Liver (tissue), 3 donors: ENCODE results near the gene TBC1D22B.

Experiments used
- CTCF ChIP-seq: fragments of 150-350 bp; IDR thresholded peaks from 2 replicates; pipeline ENCODE4 v1.5.1; 2017; ENCODE audit warnings: improper control_type of control experiment, low read depth, low read length; ENCODE audit not compliant: missing input control
- JUND ChIP-seq, 2 donors: IDR thresholded peaks; 2 replicates each; pipeline ENCODE4 v1.6.1; 2016; ENCODE audit warnings: antibody characterized with exemption in 2 of 2
- MAX ChIP-seq: IDR thresholded peaks from 2 replicates; pipeline ENCODE4 v1.6.1; 2016; ENCODE audit warnings: antibody characterized with exemption
- NR2F2 ChIP-seq: IDR thresholded peaks from 2 replicates; pipeline ENCODE4 v1.6.1; 2016; ENCODE audit warnings: antibody characterized with exemption
- RAD21 ChIP-seq, 2 donors: IDR thresholded peaks; 2 replicates each; pipeline ENCODE4 v1.6.1; 2016; ENCODE audit warnings: antibody characterized with exemption in 2 of 2, mild to moderate bottlenecking in 2 of 2
- REST ChIP-seq: IDR thresholded peaks from 2 replicates; pipeline ENCODE4 v1.6.1; 2016; ENCODE audit warnings: antibody characterized with exemption, mild to moderate bottlenecking
- RXRA ChIP-seq, 2 donors: IDR thresholded peaks; 2 replicates each; pipeline ENCODE4 v1.6.1; 2017 to 2018; ENCODE audit warnings: antibody characterized with exemption in 2 of 2, mild to moderate bottlenecking in 1 of 2
- TAF1 ChIP-seq: conservative IDR thresholded peaks from 2 replicates; pipeline ENCODE4 v1.6.1; 2016; ENCODE audit warnings: antibody characterized with exemption, mild to moderate bottlenecking
- YY1 ChIP-seq: IDR thresholded peaks from 2 replicates; pipeline ENCODE4 v1.6.1; 2016; ENCODE audit warnings: antibody characterized with exemption, mild to moderate bottlenecking
- donor health status: healthy.
- donor health status: healthy.

- TF ChIP-seq CTCF (no peak), NR2F2 (no peak), JUND (IDR thresholded peaks at IDR 0.05) (no peak), MAX (no peak), REST (no peak), YY1 (no peak), TAF1 (no peak), RXRA (IDR thresholded peaks at IDR 0.05) (no peak), RAD21 (IDR thresholded peaks at IDR 0.05) (no peak)
Measured at GRCh38 chr6:37313723-37314486, 56.3 kb downstream of the TBC1D22B start.
